A673 (cell line): ENCODE measurements around the gene SGTA. TPM values are rescaled to one million over a fixed set of nuclear protein-coding genes. Genes with fewer than 3 reads are reported as not detected.
"Not testable (repeated sequence)": the region's sequence is repeated elsewhere in the genome, so short reads cannot be mapped to it uniquely, and the experiment has no call there.

Experiments used
- BruUV-seq: library from RNA; stranded (reverse); fragments of 400-500 nt; replicated peaks from 2 replicates; lab custom pipeline; 2021; lab: Mats Ljungman, UMichigan
- CTCF ChIA-PET: fragments of 300-600 bp; sonication (Branson Sonifier 250); formaldehyde crosslinking; loops from one replicate; lab custom pipeline; 2022; ENCODE audit warnings: antibody characterized with exemption; lab: Charles Lee
- POLR2A ChIA-PET: fragments of 300-600 bp; sonication (Branson Sonifier 250); formaldehyde crosslinking; loops from one replicate; lab custom pipeline; 2022; ENCODE audit warnings: antibody characterized with exemption; ENCODE audit not compliant: low non-redundant PET; lab: Charles Lee
- DNase-seq: peaks from one replicate; pipeline ENCODE4 v3.0.0-alpha.2; 2015; ENCODE audit warnings: low spot score
- H3K27ac ChIP-seq: fragments of 200-600 bp; sonication (generic); 2 replicates; pipeline ENCODE4 v1.5.1; 2016; ENCODE audit warnings: mixed run types, low read depth, mild to moderate bottlenecking, mixed read lengths, antibody characterized with exemption, low read length; ENCODE audit not compliant: poor library complexity, severe bottlenecking
- H3K27me3 ChIP-seq: fragments of 200-600 bp; sonication (generic); replicated peaks from 2 replicates; pipeline ENCODE4 v1.6.1; 2017; ENCODE audit warnings: mixed run types, low read depth, mild to moderate bottlenecking, mixed read lengths, antibody characterized with exemption, low read length; ENCODE audit not compliant: insufficient read depth, poor library complexity
- H3K36me3 ChIP-seq: fragments of 200-600 bp; sonication (generic); 2 replicates; pipeline ENCODE4 v1.6.1; 2016; ENCODE audit warnings: mixed run types, mild to moderate bottlenecking, mixed read lengths, antibody characterized with exemption, low read length; ENCODE audit not compliant: insufficient read depth, poor library complexity, severe bottlenecking
- H3K4me1 ChIP-seq: fragments of 200-600 bp; sonication (generic); 2 replicates; pipeline ENCODE4 v1.6.1; 2017; ENCODE audit warnings: mixed run types, mild to moderate bottlenecking, mixed read lengths, antibody characterized with exemption, low read length; ENCODE audit not compliant: insufficient read depth, poor library complexity, severe bottlenecking
- H3K4me3 ChIP-seq: fragments of 200-600 bp; sonication (generic); 2 replicates; pipeline ENCODE4 v1.5.1; 2016; ENCODE audit warnings: low read depth, mixed run types, mild to moderate bottlenecking, mixed read lengths, low read length; ENCODE audit not compliant: poor library complexity, severe bottlenecking
- H3K9me3 ChIP-seq: fragments of 200-600 bp; sonication (generic); 2 replicates; pipeline ENCODE4 v1.6.1; 2016; ENCODE audit warnings: mixed run types, low read depth, mild to moderate bottlenecking, mixed read lengths, antibody characterized with exemption, low read length; ENCODE audit not compliant: poor library complexity, severe bottlenecking
- CTCF ChIP-seq: fragments of 300-800, 200-600 bp; sonication (generic); conservative IDR thresholded peaks from 2 replicates; pipeline ENCODE4 v1.5.1; 2017; ENCODE audit warnings: low read depth, mild to moderate bottlenecking, antibody characterized with exemption, low read length, moderate library complexity, mixed read lengths
- EZH2 ChIP-seq: fragments of 200-600 bp; sonication (generic); IDR thresholded peaks from 2 replicates; pipeline ENCODE4 v1.6.1; 2017; ENCODE audit warnings: borderline replicate concordance, low read depth, mild to moderate bottlenecking, mixed read lengths, antibody characterized with exemption, low read length; ENCODE audit not compliant: poor library complexity, severe bottlenecking
- intact Hi-C: fragments of 100-400 bp; cut with micrococcal nuclease; formaldehyde crosslinking; loops from one replicate; pipeline ENCODE4 v1.10.0; 2022; ENCODE audit not compliant: unreplicated experiment
- total RNA-seq: library from RNA; stranded (reverse); gene quantifications from 2 replicates; pipeline ENCODE4 v1.2.3, GENCODE V29; 2021

Gene SGTA
- total RNA-seq, 1 experiment from 2014 or later, result 106 TPM

GRCh38 chr19:2714531-2715269 is 68.4 kb downstream of the SGTA start:
- CTCF ChIA-PET, result no interaction called here
- no peak for DNase-seq
- Histone ChIP-seq H3K9me3 (peaks cover 7% of the 10 kb centered on the region), H3K4me1 (no peaks in the 10 kb centered on the region), H3K36me3 (peaks cover 9% of the 10 kb centered on the region), H3K4me3 (no peak overlapping the region), H3K27me3 (no peaks in the 10 kb centered on the region), H3K27ac (no peak overlapping the region)
- intact Hi-C loops, result no loop called here
- POLR2A ChIA-PET, result no interaction called here
- no peak for TF ChIP-seq CTCF
- no TSS peak for BruUV-seq

GRCh38 chr19:2714102-2714501 is 69.0 kb downstream of the SGTA start:
- CTCF ChIA-PET, H3K9me3 ChIP-seq: not testable (repeated sequence)

GRCh38 chr19:2713170-2713569 is 69.9 kb downstream of the SGTA start:
- CTCF ChIA-PET, BruUV-seq, H3K4me3 ChIP-seq, POLR2A ChIA-PET, H3K9me3 ChIP-seq, H3K27me3 ChIP-seq, H3K36me3 ChIP-seq, H3K4me1 ChIP-seq, intact Hi-C loops, H3K27ac ChIP-seq, DNase-seq: not testable (repeated sequence)

More at GRCh38 chr19:2714102-2714501, 69.0 kb downstream of the SGTA start:
- H3K4me1 ChIP-seq, H3K36me3 ChIP-seq, H3K27ac ChIP-seq, BruUV-seq, H3K27me3 ChIP-seq, DNase-seq, H3K4me3 ChIP-seq, POLR2A ChIA-PET, intact Hi-C loops: not testable (repeated sequence)

- H3K4me3 ChIP-seq, result no peak overlapping the region
- peaks cover 7% of the 10 kb centered on the region for H3K9me3 ChIP-seq
- no peak for DNase-seq
- H3K27ac ChIP-seq, result no peak overlapping the region
- TF ChIP-seq EZH2 (no peak), CTCF (no peak)
- H3K36me3 ChIP-seq, result peaks cover 9% of the 10 kb centered on the region
- intact Hi-C loops, result no loop called here
- POLR2A ChIA-PET, result no interaction called here
- BruUV-seq, result no TSS peak
- H3K4me1 ChIP-seq, result no peaks in the 10 kb centered on the region
- no peaks in the 10 kb centered on the region for H3K27me3 ChIP-seq
- CTCF ChIA-PET, result interaction anchor here (0.6 kb wide), 2 partner anchors 13 to 79 kb away, joined by 3 read pairs; no protein-coding TSS in a partner anchor
Observed at GRCh38 chr19:2711875-2712205, 71.2 kb downstream of the SGTA start.
